HAP-1 (cell line): ENCODE results near the gene IGF2BP2.

Experiments used
- DNase-seq, 2 experiments: peaks; one replicate each; pipeline ENCODE4 v3.0.0-alpha.2; 2016 to 2020; ENCODE audit warnings: low spot score in 2 of 2
- H3K27me3 ChIP-seq: fragments of 250-450 bp; sonication (Bioruptor Pico); 2 replicates; pipeline ENCODE4 v1.5.1; 2020; ENCODE audit warnings: low read depth, mild to moderate bottlenecking, moderate library complexity
- H3K36me3 ChIP-seq: fragments of 250-450 bp; sonication (Bioruptor Pico); replicated peaks from 2 replicates; pipeline ENCODE4 v1.5.1; 2020; ENCODE audit warnings: mild to moderate bottlenecking
- H3K4me1 ChIP-seq: fragments of 250-450 bp; sonication (Bioruptor Pico); 2 replicates; pipeline ENCODE4 v1.5.1; 2020; ENCODE audit warnings: mild to moderate bottlenecking
- H3K4me3 ChIP-seq: fragments of 250-450 bp; sonication (Bioruptor Pico); 2 replicates; pipeline ENCODE4 v1.5.1; 2020; ENCODE audit warnings: mild to moderate bottlenecking, moderate library complexity
- H3K9me3 ChIP-seq: fragments of 250-450 bp; sonication (Bioruptor Pico); 2 replicates; pipeline ENCODE4 v1.5.1; 2020; ENCODE audit warnings: mild to moderate bottlenecking, moderate library complexity
- in situ Hi-C: fragments of 300-500 bp; cut with MboI; formaldehyde crosslinking; loops from 3 replicates; pipeline ENCODE4 v1.14.3; 2020; ENCODE audit warnings: low sequenced_read_pairs, inconsistent platforms, mixed read lengths

IGF2BP2 gene

DNA sequence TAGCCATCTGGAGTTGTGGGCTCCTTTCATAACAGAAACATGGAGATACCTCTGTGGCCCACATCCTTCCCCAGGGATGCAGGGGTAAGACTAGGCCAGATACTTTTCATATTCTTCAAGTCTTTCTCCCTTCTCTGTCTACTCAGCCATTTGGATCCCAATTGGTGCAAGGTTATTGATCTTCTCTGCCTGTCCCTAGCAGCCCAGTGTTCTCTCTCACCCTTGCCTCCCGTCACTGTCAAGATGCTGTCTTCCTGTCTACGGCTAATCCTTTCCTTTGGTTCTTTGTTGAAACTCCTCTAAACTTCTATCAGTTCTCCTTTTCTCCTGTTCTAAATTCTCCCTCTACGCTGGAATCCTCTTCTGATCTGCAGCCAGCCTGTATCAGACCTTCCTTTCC lies 187.5 kb downstream of the IGF2BP2 start:
- Histone ChIP-seq H3K9me3 (no peaks in the 10 kb centered on the region), H3K4me3 (no peak overlapping the region), H3K4me1 (no peaks in the 10 kb centered on the region), H3K36me3 (peaks cover 8% of the 10 kb centered on the region; the same call in 1 of the 2 replicates), H3K27me3 (no peaks in the 10 kb centered on the region)
- in situ Hi-C loops, result no loop called here
- DNase-seq, result no peak

- H3K4me1 ChIP-seq, result peaks cover 14% of the 10 kb centered on the region
- in situ Hi-C loops, result no loop called here
- no peak overlapping the region for H3K4me3 ChIP-seq
- no peaks in the 10 kb centered on the region for H3K9me3 ChIP-seq
- peaks cover 15% of the 10 kb centered on the region for H3K36me3 ChIP-seq
- DNase-seq, result no peak
- H3K27me3 ChIP-seq, result no peaks in the 10 kb centered on the region
Observed at GRCh38 chr3:185632996-185633395, 191.8 kb downstream of the IGF2BP2 start.

- DNase-seq, result no peak
- no peak overlapping the region for H3K4me3 ChIP-seq
- H3K4me1 ChIP-seq, result peaks cover 14% of the 10 kb centered on the region
- H3K36me3 ChIP-seq, result peaks cover 21% of the 10 kb centered on the region
- in situ Hi-C loops, result no loop called here
- H3K27me3 ChIP-seq, result no peaks in the 10 kb centered on the region
- H3K9me3 ChIP-seq, result no peaks in the 10 kb centered on the region
Observed at GRCh38 chr3:185631508-185632206, 193.2 kb downstream of the IGF2BP2 start.

DNA sequence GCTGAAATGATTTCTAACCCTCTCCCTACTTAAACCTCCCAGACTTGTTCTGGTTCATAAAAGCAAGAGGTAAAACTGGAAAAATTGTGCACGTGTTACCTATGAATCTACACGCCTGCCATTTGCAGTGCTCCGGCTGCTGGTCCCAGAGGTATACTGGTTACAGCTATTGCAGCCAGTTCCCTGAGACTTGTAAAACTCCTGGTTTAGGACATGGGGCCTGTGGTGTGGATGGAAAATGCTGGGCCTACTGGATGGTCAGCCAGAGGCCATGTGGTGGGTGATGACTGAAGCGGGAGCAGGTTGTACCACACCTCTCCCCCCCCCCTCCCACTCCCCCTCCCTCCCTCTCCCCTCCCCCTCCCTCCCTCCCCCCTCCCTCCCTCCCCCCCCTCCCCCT lies 193.7 kb downstream of the IGF2BP2 start:
- H3K36me3 ChIP-seq, result peaks cover 26% of the 10 kb centered on the region
- in situ Hi-C loops, result no loop called here
- H3K27me3 ChIP-seq, result no peaks in the 10 kb centered on the region
- no peak for DNase-seq
- no peak overlapping the region for H3K4me3 ChIP-seq
- no peaks in the 10 kb centered on the region for H3K9me3 ChIP-seq
- peaks cover 14% of the 10 kb centered on the region for H3K4me1 ChIP-seq

DNA sequence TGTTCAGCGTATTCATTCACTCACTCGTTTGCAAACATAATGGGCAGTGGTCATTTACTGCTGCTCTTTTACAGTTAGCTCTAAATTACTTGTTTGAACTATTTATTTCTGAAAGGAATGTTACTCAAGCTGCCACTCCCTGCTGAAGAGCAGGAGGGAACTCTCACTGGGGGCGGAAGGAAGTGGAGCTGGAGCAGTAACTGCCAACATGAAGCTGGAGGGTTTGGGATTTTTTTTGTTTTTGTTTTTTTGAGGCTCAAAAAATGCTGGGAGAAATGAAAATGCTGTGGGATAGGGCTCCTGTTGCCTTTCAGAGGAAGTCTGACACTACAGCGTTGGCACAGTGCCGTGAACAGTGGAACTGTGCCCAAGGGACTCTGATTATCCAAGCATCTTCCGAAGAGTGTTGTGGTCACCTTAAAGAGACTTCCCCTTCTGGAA lies 194.6 kb downstream of the IGF2BP2 start:
- peak; percentile 44 to 68 for DNase-seq
- H3K27me3 ChIP-seq, result no peaks in the 10 kb centered on the region
- no peaks in the 10 kb centered on the region for H3K9me3 ChIP-seq
- no peak overlapping the region for H3K4me3 ChIP-seq
- H3K4me1 ChIP-seq, result peaks cover 14% of the 10 kb centered on the region
- peaks cover 26% of the 10 kb centered on the region for H3K36me3 ChIP-seq
- in situ Hi-C loops, result no loop called here

- peaks cover 26% of the 10 kb centered on the region for H3K36me3 ChIP-seq
- in situ Hi-C loops, result no loop called here
- H3K27me3 ChIP-seq, result no peaks in the 10 kb centered on the region
- no peak overlapping the region for H3K4me3 ChIP-seq
- no peak for DNase-seq
- H3K4me1 ChIP-seq, result peaks cover 14% of the 10 kb centered on the region
- no peaks in the 10 kb centered on the region for H3K9me3 ChIP-seq
Observed at GRCh38 chr3:185629554-185630181, 195.2 kb downstream of the IGF2BP2 start.

DNA sequence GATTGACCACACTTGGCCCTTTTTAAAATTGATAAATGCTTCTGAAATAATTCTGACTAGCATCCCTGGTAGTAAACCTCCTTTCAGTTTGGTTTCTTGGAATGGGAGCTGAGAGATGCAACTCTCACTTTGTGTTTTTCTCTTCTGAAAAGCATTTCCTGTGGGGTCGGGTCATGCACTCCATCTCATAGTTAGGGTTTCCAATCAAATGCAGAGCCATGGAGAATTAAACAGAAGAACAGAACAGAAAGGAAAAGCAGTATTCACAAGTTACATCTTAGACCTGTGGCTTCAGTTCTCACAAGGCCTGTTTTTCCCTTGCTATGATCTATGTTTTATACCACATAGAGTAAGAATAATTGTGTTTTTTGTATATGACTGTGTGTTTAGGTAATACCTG lies 199.1 kb downstream of the IGF2BP2 start:
- Histone ChIP-seq H3K4me1 (peaks cover 11% of the 10 kb centered on the region), H3K9me3 (no peaks in the 10 kb centered on the region), H3K4me3 (no peak overlapping the region), H3K27me3 (no peaks in the 10 kb centered on the region), H3K36me3 (peaks cover 35% of the 10 kb centered on the region)
- no peak for DNase-seq
- in situ Hi-C loops, result no loop called here

DNA sequence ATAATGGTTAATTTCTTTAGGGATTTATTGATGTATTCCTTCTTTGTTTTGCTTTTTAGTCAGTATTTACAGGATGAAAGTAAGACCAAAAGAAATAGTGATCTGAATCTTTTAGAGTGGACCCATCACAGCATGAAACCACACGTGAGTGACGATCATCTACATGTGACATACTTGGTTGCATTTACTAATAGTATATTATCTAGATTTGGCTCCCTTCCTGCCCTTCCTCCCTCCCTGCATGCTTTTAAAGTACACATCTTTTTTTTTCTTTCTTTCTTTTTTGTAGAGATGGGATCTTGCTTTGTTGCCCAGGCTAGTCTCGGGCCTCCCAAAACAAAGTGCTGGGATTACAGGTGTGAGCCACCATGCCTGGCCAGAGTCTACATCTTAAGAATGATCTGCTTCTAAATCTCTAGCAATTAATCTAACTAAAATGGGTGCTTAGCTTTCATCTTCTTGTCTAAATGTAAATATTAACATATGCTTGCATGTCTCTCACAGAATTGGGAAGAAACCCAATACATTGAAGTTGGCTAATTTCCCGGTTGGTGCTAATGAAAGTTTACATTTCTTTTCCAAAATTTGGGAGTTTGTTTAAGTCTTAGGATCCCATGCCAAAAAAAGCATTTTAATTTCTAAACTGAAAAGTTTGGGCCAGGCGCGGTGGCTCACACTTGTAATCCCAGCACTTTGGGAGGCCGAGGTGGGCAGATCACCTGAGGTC lies 200.7 kb downstream of the IGF2BP2 start:
- H3K27me3 ChIP-seq, result no peaks in the 10 kb centered on the region
- H3K4me1 ChIP-seq, result no peaks in the 10 kb centered on the region; the same call in none of the 2 replicates
- in situ Hi-C loops, result no loop called here
- no peak overlapping the region for H3K4me3 ChIP-seq
- DNase-seq, result no peak
- no peaks in the 10 kb centered on the region for H3K9me3 ChIP-seq
- H3K36me3 ChIP-seq, result peaks cover 32% of the 10 kb centered on the region

- no peak for DNase-seq
Observed at GRCh38 chr3:185613016-185613415, 211.8 kb downstream of the IGF2BP2 start.

GRCh38 chr3:185606196-185606595 lies 218.6 kb downstream of the IGF2BP2 start:
- no peaks in the 10 kb centered on the region for H3K9me3 ChIP-seq
- no peaks in the 10 kb centered on the region for H3K4me1 ChIP-seq
- H3K36me3 ChIP-seq, result peaks cover 65% of the 10 kb centered on the region
- in situ Hi-C loops, result no loop called here
- H3K4me3 ChIP-seq, result no peak overlapping the region
- H3K27me3 ChIP-seq, result no peaks in the 10 kb centered on the region
- no peak for DNase-seq

More at GRCh38 chr3:185613016-185613415, 211.8 kb downstream of the IGF2BP2 start:
- Histone ChIP-seq H3K4me1 (no peaks in the 10 kb centered on the region), H3K36me3 (peaks cover 57% of the 10 kb centered on the region), H3K27me3 (no peaks in the 10 kb centered on the region), H3K9me3 (no peaks in the 10 kb centered on the region), H3K4me3 (no peak overlapping the region)
- in situ Hi-C loops, result no loop called here

DNA sequence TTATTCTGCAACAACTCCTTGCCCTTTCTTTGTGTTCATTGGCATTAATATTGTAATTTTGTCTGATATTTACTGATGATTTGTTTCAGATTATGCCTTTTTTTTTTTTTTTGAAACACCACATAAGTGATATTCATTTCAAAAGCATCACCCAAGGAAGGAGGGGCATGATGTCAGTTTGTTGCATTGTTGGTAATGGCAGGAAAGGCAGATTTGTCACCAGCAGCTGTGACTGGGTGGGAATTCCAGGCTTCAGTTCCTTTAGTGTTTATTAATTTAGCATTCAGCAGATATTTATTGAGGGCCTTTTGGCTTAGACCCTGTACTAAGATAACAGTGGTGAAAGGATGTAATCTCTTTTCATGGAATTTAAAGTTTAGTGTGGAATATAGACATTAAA lies 219.3 kb downstream of the IGF2BP2 start:
- H3K36me3 ChIP-seq, result peaks cover 63% of the 10 kb centered on the region
- no peak for DNase-seq
- no peaks in the 10 kb centered on the region for H3K4me1 ChIP-seq

GRCh38 chr3:185595526-185595925 lies 229.3 kb downstream of the IGF2BP2 start:
- no peak for DNase-seq
- Histone ChIP-seq H3K4me3 (no peak overlapping the region), H3K27me3 (no peaks in the 10 kb centered on the region), H3K9me3 (no peaks in the 10 kb centered on the region), H3K36me3 (peaks cover 21% of the 10 kb centered on the region), H3K4me1 (no peaks in the 10 kb centered on the region)
- in situ Hi-C loops, result no loop called here

More for the DNA sequence above, 219.3 kb downstream of the IGF2BP2 start:
- Histone ChIP-seq H3K4me3 (no peak overlapping the region), H3K27me3 (no peaks in the 10 kb centered on the region), H3K9me3 (no peaks in the 10 kb centered on the region)
- in situ Hi-C loops, result no loop called here

GRCh38 chr3:185594073-185594472 lies 230.8 kb downstream of the IGF2BP2 start:
- peaks cover 15% of the 10 kb centered on the region for H3K36me3 ChIP-seq

More at GRCh38 chr3:185594073-185594472, 230.8 kb downstream of the IGF2BP2 start:
- in situ Hi-C loops, result no loop called here
- Histone ChIP-seq H3K27me3 (no peaks in the 10 kb centered on the region), H3K4me3 (no peak overlapping the region), H3K9me3 (no peaks in the 10 kb centered on the region), H3K4me1 (peaks cover 5% of the 10 kb centered on the region)
- no peak for DNase-seq
